HepG2 (cell line): ENCODE data around the gene ZBTB45. TPM values are rescaled to one million over a fixed set of nuclear protein-coding genes. Genes with fewer than 3 reads are reported as not detected.
A peak's percentile ranks its signal among the peaks of the same experiment; 100 is the strongest.

ENCODE experiments used
- FOXC1 ChIP-seq: sonication (generic); formaldehyde crosslinking; IDR thresholded peaks from 2 replicates; pipeline ENCODE4 v1.8.0; 2022; ENCODE audit warnings: mild to moderate bottlenecking, missing genetic modification reagents, borderline replicate concordance
- FOXM1 ChIP-seq: sonication (generic); formaldehyde crosslinking; IDR thresholded peaks from 2 replicates; pipeline ENCODE4 v1.5.0; 2020; ENCODE audit warnings: missing genetic modification reagents
- GLI4 ChIP-seq: sonication (generic); formaldehyde crosslinking; IDR thresholded peaks from 2 replicates; pipeline ENCODE4 v1.5.1; 2020; ENCODE audit warnings: missing genetic modification reagents, mild to moderate bottlenecking, moderate library complexity, borderline replicate concordance
- GTF3A ChIP-seq: sonication (generic); formaldehyde crosslinking; conservative IDR thresholded peaks from 2 replicates; pipeline ENCODE4 v1.4.0; 2020; ENCODE audit warnings: mild to moderate bottlenecking, missing genetic modification reagents
- NFE2 ChIP-seq: sonication (generic); formaldehyde crosslinking; IDR thresholded peaks from 2 replicates; pipeline ENCODE4 v1.4.0; 2020; ENCODE audit warnings: missing genetic modification reagents
- NFIB ChIP-seq: sonication (generic); formaldehyde crosslinking; IDR thresholded peaks from 2 replicates; pipeline ENCODE4 v1.9.0; 2021; ENCODE audit warnings: missing genetic modification reagents, mild to moderate bottlenecking, borderline replicate concordance
- NFYC ChIP-seq: IDR thresholded peaks from 2 replicates; pipeline ENCODE4 v1.6.1; 2016; ENCODE audit warnings: missing genetic modification reagents, missing compliant biosample characterization
- PTBP1 ChIP-seq: fragments of 200-400 bp; formaldehyde crosslinking; IDR thresholded peaks from 2 replicates; pipeline ENCODE4 v1.6.1; 2018; ENCODE audit warnings: low read length, low read depth; ENCODE audit not compliant: poor library complexity, severe bottlenecking
- ZBTB1 ChIP-seq: sonication (generic); formaldehyde crosslinking; IDR thresholded peaks from 2 replicates; pipeline ENCODE4 v1.4.0; 2020; ENCODE audit warnings: missing genetic modification reagents, borderline replicate concordance
- ZMYM3 ChIP-seq: sonication (generic); formaldehyde crosslinking; IDR thresholded peaks from 2 replicates; pipeline ENCODE4 v1.5.1; 2020; ENCODE audit warnings: mild to moderate bottlenecking, missing genetic modification reagents
- ZNF431 ChIP-seq: sonication (generic); formaldehyde crosslinking; IDR thresholded peaks from 2 replicates; pipeline ENCODE4 v1.9.0; 2022; ENCODE audit warnings: missing genetic modification reagents, low read depth, mild to moderate bottlenecking, borderline replicate concordance
- ZNF619 ChIP-seq: sonication (generic); formaldehyde crosslinking; IDR thresholded peaks from 2 replicates; pipeline ENCODE4 v1.4.0; 2020; ENCODE audit warnings: mild to moderate bottlenecking, missing genetic modification reagents
- polyA plus RNA-seq, 8 experiments: library from polyadenylated mRNA; depleted of rRNA in 3 of 8; stranded (reverse) in 7 of 8; unstranded in 1 of 8; fragments of >200 nt; fragmentation: Illumina TruSeq in 4 of 8; extraction: Trizol in 4 of 8; gene quantifications; 2 replicates each; pipeline versions ENCODE4 v1.2.1 to v1.2.3, GENCODE V29; 2011 to 2016; ENCODE audit warnings: low read depth in 4 of 8, missing spikeins in 1 of 8, mixed read lengths in 1 of 8; ENCODE audit not compliant: insufficient read depth in 1 of 8
- total RNA-seq, 5 experiments: library from RNA; depleted of rRNA; stranded (reverse); fragments of >200 nt; fragmentation: Illumina TruSeq; extraction: Trizol; gene quantifications; 2 replicates each; pipeline ENCODE4 v1.2.3, GENCODE V29; 2016; ENCODE audit warnings: low read depth in 1 of 5
- TF ChIP-seq, protein P1 (sequence below): sonication (generic); formaldehyde crosslinking; IDR thresholded peaks from 2 replicates; pipeline ENCODE4 v1.4.0; 2020; ENCODE audit warnings: missing genetic modification reagents
- TF ChIP-seq, protein P2 (sequence below): sonication (generic); formaldehyde crosslinking; IDR thresholded peaks from 2 replicates; pipeline ENCODE4 v1.4.0; 2020; ENCODE audit warnings: mild to moderate bottlenecking, missing genetic modification reagents, borderline replicate concordance
- TF ChIP-seq, protein P3 (sequence below): sonication (generic); formaldehyde crosslinking; IDR thresholded peaks from 2 replicates; pipeline ENCODE4 v1.8.0; 2022; ENCODE audit warnings: missing genetic modification reagents, low read depth, mild to moderate bottlenecking, borderline replicate concordance
- TF ChIP-seq, protein P4 (sequence below): sonication (generic); formaldehyde crosslinking; IDR thresholded peaks from 2 replicates; pipeline ENCODE4 v1.8.1; 2023; ENCODE audit warnings: missing genetic modification reagents, inconsistent platforms, borderline replicate concordance

ZBTB45 gene
- total and polyA plus RNA-seq, 2 of the 13 experiments (the other 11 are each of a cell fraction or from before 2014, with no cell fraction given) = 3.0 to 3.7 TPM

DNA sequence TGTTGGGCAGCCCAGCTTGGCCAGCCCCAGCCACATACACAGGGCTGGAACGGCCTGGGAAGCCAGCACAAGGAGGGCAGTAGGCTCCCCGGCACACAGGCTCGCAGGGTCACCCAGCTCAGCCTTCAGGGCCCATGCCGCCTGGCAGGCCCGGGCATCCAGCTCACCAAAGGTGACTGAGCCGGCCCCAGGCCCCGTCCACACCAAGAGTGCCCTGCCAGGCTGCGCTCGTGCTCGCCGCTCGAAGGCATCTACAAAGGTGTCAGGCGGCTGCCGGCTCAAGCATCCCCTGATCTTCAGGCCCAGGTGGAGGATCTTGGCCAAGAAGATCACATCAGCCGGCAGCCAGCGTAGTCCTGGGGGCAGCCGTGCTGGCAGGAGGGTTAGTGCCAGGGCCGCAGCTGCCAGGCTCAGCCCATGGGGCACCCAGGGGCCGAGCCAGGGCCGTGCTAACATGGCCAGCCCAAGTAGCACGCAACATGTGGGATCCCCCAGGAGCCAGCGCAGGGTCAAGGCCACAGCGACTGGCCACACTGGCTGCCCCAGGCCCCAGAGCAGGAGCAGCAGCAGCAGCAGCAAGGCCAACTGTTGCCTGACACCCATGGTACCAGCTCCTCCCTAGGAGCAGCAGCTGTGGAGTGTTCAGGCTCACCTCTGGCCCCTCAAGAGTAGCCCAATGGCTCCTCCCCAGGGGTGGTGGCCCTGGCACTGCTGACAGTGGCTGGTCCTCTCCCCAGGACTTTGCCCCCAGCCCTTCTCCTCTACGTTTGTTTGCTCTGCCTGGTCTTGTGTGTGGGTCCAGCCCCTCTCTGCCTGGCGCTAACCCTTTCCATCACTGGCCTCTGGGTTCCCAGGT lies 8.0 kb downstream of the ZBTB45 start, which contains the start of gene SLC27A5 (continued):
- TF ChIP-seq ZNF431 (no peak), FOXC1 (CRISPR knock-in tag) (no peak), ZNF619 (no peak), PTBP1 (no peak), ZMYM3 (CRISPR knock-in tag) (0 out of 2 replicates have a peak, but pooled peaks have one; percentile 50), FOXM1 (CRISPR knock-in tag) (no peak), NFE2 (CRISPR knock-in tag) (no peak), GLI4 (CRISPR knock-in tag) (no peak), NFYC (CRISPR knock-in tag) (no peak), NFIB (CRISPR knock-in tag) (no peak), ZBTB1 (CRISPR knock-in tag) (no peak), GTF3A (CRISPR knock-in tag) (peak; percentile 85; the same call in 1 of the 2 replicates)
- TF ChIP-seq, protein P1, sequence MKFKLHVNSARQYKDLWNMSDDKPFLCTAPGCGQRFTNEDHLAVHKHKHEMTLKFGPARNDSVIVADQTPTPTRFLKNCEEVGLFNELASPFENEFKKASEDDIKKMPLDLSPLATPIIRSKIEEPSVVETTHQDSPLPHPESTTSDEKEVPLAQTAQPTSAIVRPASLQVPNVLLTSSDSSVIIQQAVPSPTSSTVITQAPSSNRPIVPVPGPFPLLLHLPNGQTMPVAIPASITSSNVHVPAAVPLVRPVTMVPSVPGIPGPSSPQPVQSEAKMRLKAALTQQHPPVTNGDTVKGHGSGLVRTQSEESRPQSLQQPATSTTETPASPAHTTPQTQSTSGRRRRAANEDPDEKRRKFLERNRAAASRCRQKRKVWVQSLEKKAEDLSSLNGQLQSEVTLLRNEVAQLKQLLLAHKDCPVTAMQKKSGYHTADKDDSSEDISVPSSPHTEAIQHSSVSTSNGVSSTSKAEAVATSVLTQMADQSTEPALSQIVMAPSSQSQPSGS (CRISPR knock-in tag) = peak; percentile 35; the same call in 1 of the 2 replicates
- TF ChIP-seq, protein P2, sequence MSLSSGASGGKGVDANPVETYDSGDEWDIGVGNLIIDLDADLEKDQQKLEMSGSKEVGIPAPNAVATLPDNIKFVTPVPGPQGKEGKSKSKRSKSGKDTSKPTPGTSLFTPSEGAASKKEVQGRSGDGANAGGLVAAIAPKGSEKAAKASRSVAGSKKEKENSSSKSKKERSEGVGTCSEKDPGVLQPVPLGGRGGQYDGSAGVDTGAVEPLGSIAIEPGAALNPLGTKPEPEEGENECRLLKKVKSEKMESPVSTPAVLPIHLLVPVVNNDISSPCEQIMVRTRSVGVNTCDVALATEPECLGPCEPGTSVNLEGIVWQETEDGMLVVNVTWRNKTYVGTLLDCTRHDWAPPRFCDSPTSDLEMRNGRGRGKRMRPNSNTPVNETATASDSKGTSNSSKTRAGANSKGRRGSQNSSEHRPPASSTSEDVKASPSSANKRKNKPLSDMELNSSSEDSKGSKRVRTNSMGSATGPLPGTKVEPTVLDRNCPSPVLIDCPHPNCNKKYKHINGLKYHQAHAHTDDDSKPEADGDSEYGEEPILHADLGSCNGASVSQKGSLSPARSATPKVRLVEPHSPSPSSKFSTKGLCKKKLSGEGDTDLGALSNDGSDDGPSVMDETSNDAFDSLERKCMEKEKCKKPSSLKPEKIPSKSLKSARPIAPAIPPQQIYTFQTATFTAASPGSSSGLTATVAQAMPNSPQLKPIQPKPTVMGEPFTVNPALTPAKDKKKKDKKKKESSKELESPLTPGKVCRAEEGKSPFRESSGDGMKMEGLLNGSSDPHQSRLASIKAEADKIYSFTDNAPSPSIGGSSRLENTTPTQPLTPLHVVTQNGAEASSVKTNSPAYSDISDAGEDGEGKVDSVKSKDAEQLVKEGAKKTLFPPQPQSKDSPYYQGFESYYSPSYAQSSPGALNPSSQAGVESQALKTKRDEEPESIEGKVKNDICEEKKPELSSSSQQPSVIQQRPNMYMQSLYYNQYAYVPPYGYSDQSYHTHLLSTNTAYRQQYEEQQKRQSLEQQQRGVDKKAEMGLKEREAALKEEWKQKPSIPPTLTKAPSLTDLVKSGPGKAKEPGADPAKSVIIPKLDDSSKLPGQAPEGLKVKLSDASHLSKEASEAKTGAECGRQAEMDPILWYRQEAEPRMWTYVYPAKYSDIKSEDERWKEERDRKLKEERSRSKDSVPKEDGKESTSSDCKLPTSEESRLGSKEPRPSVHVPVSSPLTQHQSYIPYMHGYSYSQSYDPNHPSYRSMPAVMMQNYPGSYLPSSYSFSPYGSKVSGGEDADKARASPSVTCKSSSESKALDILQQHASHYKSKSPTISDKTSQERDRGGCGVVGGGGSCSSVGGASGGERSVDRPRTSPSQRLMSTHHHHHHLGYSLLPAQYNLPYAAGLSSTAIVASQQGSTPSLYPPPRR (CRISPR knock-in tag) = peak; percentile 86
- TF ChIP-seq, protein P3, sequence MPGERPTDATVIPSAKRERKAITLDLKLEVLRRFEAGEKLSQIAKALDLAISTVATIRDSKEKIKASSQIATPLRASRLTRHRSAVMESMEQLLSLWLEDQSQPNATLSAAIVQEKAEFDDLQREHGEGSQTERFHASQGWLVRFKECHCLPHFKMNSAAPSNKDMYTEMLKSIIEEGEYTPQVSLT (CRISPR knock-in tag) = no peak
- TF ChIP-seq, protein P4, sequence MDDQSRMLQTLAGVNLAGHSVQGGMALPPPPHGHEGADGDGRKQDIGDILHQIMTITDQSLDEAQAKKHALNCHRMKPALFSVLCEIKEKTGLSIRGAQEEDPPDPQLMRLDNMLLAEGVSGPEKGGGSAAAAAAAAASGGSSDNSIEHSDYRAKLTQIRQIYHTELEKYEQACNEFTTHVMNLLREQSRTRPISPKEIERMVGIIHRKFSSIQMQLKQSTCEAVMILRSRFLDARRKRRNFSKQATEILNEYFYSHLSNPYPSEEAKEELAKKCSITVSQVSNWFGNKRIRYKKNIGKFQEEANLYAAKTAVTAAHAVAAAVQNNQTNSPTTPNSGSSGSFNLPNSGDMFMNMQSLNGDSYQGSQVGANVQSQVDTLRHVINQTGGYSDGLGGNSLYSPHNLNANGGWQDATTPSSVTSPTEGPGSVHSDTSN (CRISPR knock-in tag) = no peak
